Loucy (cell line): ENCODE data around the gene NPW.

Source experiments
- H2AFZ ChIP-seq: fragments of 200-600 bp; sonication (generic); 2 replicates; pipeline ENCODE4 v1.6.0; 2016; ENCODE audit warnings: antibody characterized with exemption, mild to moderate bottlenecking, low read length, moderate library complexity
- H3F3A ChIP-seq: fragments of 200-600 bp; 2 replicates; pipeline ENCODE4 v1.6.0; 2016; ENCODE audit warnings: antibody characterized with exemption, low read depth, mild to moderate bottlenecking
- H3K27me3 ChIP-seq: fragments of 200-600 bp; sonication (generic); 2 replicates; pipeline ENCODE4 v1.6.1; 2014; ENCODE audit warnings: low read length, mild to moderate bottlenecking; ENCODE audit not compliant: insufficient read depth, poor library complexity, severe bottlenecking
- H3K36me3 ChIP-seq: fragments of 200-600 bp; sonication (generic); 2 replicates; pipeline ENCODE4 v1.6.1; 2016; ENCODE audit warnings: low read length; ENCODE audit not compliant: insufficient read depth
- H3K4me1 ChIP-seq: fragments of 200-600 bp; sonication (generic); 2 replicates; pipeline ENCODE4 v1.5.1; 2014; ENCODE audit warnings: low read length, mild to moderate bottlenecking; ENCODE audit not compliant: insufficient read depth, poor library complexity, severe bottlenecking
- H3K4me2 ChIP-seq: fragments of 200-600 bp; sonication (generic); 2 replicates; pipeline ENCODE4 v1.6.0; 2014; ENCODE audit warnings: antibody characterized with exemption, low read length, low read depth, mild to moderate bottlenecking; ENCODE audit not compliant: poor library complexity, severe bottlenecking
- H3K4me3 ChIP-seq: fragments of 200-600 bp; sonication (generic); 2 replicates; pipeline ENCODE4 v1.5.1; 2014; ENCODE audit warnings: low read length, mild to moderate bottlenecking, mixed read lengths; ENCODE audit not compliant: poor library complexity, severe bottlenecking
- H3K79me2 ChIP-seq: fragments of 200-600 bp; sonication (generic); 2 replicates; pipeline ENCODE4 v1.6.1; 2014; ENCODE audit warnings: low read length; ENCODE audit not compliant: insufficient read depth
- H3K9ac ChIP-seq: fragments of 200-600 bp; sonication (generic); 2 replicates; pipeline ENCODE4 v1.6.0; 2014; ENCODE audit warnings: mild to moderate bottlenecking, low read depth, low read length, moderate library complexity; ENCODE audit not compliant: poor library complexity, severe bottlenecking
- H3K9me2 ChIP-seq: fragments of 200-600 bp; sonication (generic); replicated peaks from 2 replicates; pipeline ENCODE4 v1.6.1; 2016; ENCODE audit warnings: low read depth, low read length, mixed read lengths
- H3K9me3 ChIP-seq: fragments of 200-600 bp; sonication (generic); 2 replicates; pipeline ENCODE4 v1.6.1; 2014; ENCODE audit warnings: mild to moderate bottlenecking, antibody characterized with exemption, low read length, low read depth; ENCODE audit not compliant: insufficient read depth
- H4K20me1 ChIP-seq: fragments of 200-600 bp; sonication (generic); 2 replicates; pipeline ENCODE4 v1.6.0; 2014; ENCODE audit warnings: antibody characterized with exemption, low read length, mild to moderate bottlenecking; ENCODE audit not compliant: insufficient read depth, poor library complexity, severe bottlenecking
- EZH2phosphoT487 ChIP-seq: fragments of 200-600 bp; IDR thresholded peaks from 2 replicates; pipeline ENCODE4 v1.6.1; 2018; ENCODE audit warnings: antibody characterized with exemption, mild to moderate bottlenecking, moderate library complexity, borderline replicate concordance
- TF ChIP-seq, protein P1 (sequence below): fragments of 200-600 bp; sonication (generic); conservative IDR thresholded peaks from 2 replicates; pipeline ENCODE4 v1.5.1; 2014; ENCODE audit warnings: mild to moderate bottlenecking, antibody characterized with exemption, low read length

NPW gene

DNA sequence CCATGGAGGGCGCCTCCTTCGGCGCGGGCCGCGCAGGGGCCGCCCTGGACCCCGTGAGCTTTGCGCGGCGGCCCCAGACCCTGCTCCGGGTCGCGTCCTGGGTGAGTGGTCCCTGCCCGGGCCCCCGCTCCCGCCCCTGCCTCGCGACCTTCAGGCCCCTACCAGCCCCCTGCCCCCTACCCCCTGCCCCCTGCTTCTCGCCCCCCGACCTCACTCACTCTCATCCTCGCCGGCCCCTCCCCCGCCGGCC, 29.6 kb upstream of the NPW start:
- H2AFZ ChIP-seq: no peak overlapping the region
- TF ChIP-seq, protein P1, sequence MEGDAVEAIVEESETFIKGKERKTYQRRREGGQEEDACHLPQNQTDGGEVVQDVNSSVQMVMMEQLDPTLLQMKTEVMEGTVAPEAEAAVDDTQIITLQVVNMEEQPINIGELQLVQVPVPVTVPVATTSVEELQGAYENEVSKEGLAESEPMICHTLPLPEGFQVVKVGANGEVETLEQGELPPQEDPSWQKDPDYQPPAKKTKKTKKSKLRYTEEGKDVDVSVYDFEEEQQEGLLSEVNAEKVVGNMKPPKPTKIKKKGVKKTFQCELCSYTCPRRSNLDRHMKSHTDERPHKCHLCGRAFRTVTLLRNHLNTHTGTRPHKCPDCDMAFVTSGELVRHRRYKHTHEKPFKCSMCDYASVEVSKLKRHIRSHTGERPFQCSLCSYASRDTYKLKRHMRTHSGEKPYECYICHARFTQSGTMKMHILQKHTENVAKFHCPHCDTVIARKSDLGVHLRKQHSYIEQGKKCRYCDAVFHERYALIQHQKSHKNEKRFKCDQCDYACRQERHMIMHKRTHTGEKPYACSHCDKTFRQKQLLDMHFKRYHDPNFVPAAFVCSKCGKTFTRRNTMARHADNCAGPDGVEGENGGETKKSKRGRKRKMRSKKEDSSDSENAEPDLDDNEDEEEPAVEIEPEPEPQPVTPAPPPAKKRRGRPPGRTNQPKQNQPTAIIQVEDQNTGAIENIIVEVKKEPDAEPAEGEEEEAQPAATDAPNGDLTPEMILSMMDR: no peak
- TF ChIP-seq EZH2phosphoT487: no peak
- no peaks in the 10 kb centered on the region; the same call in 1 of the 2 replicates for H3K36me3 ChIP-seq
- H3F3A ChIP-seq: no peaks in the 10 kb centered on the region
- H3K27me3 ChIP-seq: no peaks in the 10 kb centered on the region
- no peak overlapping the region for H3K9ac ChIP-seq
- H4K20me1 ChIP-seq: no peaks in the 10 kb centered on the region
- H3K4me2 ChIP-seq: no peak overlapping the region
- H3K9me3 ChIP-seq: no peaks in the 10 kb centered on the region
- H3K79me2 ChIP-seq: peaks cover 13% of the 10 kb centered on the region
- no peak overlapping the region for H3K4me3 ChIP-seq
- H3K9me2 ChIP-seq: no peaks in the 10 kb centered on the region
- H3K4me1 ChIP-seq: no peaks in the 10 kb centered on the region

DNA sequence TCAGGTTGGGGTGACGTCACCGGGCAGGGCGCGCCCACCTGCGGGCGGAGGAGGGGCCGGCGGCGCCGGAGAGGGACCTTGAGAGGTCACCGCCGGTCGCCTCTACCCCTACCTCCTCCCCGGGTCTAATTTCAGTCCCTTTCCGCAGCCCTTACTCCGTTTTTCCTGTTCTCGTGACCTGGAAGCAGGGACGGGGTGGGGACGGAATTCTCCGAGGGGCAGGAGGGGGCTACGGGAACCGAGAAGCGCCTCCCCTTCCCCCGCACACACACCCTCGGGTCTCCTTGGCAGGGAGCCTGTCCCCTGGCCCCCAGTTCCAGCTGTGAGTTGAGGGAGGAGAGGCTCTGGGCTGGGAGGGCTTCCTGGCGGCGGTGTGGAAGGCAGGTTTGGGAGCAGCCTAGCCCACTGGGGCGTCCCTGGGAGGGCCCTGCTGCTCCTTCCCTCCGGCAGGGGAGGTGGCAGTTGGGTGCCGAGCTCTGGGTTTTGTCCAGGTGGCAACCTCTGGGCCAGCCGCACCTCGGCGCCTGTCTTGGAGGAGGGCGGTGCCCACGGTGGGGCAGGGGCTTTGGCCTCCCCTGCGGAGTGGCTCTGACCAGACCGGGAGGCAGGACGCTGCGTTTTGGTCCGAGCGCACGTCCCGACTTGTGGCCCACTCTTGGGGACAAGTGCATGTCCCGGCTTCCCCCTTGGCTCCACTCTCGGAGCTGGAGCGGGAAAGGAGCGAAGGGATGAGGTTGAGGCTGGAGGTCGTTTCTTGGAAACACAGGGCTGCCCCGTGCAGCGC, 29.0 kb upstream of the NPW start:
- Histone ChIP-seq H4K20me1 (no peaks in the 10 kb centered on the region), H3K9me3 (no peaks in the 10 kb centered on the region), H3K4me2 (no peak overlapping the region), H3K9ac (no peak overlapping the region), H3K4me3 (no peak overlapping the region), H2AFZ (no peak overlapping the region), H3K36me3 (no peaks in the 10 kb centered on the region; the same call in 1 of the 2 replicates), H3F3A (no peaks in the 10 kb centered on the region), H3K27me3 (no peaks in the 10 kb centered on the region), H3K4me1 (no peaks in the 10 kb centered on the region), H3K9me2 (no peaks in the 10 kb centered on the region), H3K79me2 (peaks cover 8% of the 10 kb centered on the region; the same call in 1 of the 2 replicates)
- TF ChIP-seq EZH2phosphoT487: no peak
- TF ChIP-seq, protein P1: no peak

DNA sequence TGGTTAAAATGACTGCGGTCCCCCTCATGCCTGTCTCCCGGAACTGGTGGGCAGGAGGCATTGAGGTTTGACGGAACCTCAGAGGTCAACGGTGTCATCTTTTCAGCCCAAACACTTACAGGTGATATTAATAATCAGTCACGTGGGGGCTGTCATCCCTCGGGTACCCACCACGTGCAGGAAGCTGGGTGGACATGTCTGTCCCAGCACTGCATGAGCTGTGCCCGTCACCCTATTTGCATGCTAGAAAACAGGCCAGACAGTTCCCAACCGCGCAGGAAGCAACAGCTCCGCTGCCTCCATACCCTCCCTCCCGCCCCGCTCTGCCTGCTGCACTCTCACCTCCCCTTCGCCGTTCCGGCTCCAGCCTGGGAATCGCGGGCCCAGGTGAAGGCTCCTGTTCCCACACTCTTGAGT, 28.4 kb upstream of the NPW start:
- Histone ChIP-seq H3K27me3 (no peaks in the 10 kb centered on the region), H3K9me3 (no peaks in the 10 kb centered on the region), H3K9ac (no peak overlapping the region), H3K4me2 (no peak overlapping the region), H2AFZ (no peak overlapping the region), H3K9me2 (no peaks in the 10 kb centered on the region), H4K20me1 (no peaks in the 10 kb centered on the region), H3K4me1 (no peaks in the 10 kb centered on the region), H3K79me2 (0 out of 2 replicates have a peak, but pooled peaks cover 2% of the 10 kb centered on the region), H3K4me3 (no peak overlapping the region), H3F3A (no peaks in the 10 kb centered on the region), H3K36me3 (no peaks in the 10 kb centered on the region; the same call in 1 of the 2 replicates)
- TF ChIP-seq, protein P1: no peak
- no peak for TF ChIP-seq EZH2phosphoT487
